Activated CD4-positive, alpha-beta T cell treated with anti-CD3 and anti-CD28 coated beads, Interleukin-2, amount 50 U/mL, for 16 hours (primary cell): ENCODE results near the gene HHAT.
A peak's percentile ranks its signal among the peaks of the same experiment; 100 is the strongest.

Experiments
- DNase-seq: peaks from one replicate; pipeline ENCODE4 v3.0.0-alpha.2; 2020

The HHAT gene

DNA sequence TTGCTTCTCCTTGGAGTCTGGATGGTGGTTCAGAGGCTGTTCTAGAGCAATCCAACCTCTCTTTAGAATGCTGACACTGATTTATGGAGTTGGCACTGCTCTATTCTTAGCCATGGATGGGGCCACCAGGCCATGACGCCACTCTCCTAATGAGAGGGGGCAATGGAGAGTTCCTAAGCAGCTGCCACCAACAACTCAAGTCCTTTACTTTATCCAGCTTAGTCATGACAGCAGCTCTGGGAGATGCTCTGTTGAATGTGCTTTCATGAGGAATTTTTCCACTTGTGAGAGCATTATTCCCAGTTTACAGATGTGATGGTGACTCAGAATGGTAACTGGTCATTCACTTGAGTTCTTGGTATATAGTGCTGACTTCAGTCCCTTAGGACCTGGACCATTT, 366.3 kb downstream of the HHAT start:
- no peak for DNase-seq

DNA sequence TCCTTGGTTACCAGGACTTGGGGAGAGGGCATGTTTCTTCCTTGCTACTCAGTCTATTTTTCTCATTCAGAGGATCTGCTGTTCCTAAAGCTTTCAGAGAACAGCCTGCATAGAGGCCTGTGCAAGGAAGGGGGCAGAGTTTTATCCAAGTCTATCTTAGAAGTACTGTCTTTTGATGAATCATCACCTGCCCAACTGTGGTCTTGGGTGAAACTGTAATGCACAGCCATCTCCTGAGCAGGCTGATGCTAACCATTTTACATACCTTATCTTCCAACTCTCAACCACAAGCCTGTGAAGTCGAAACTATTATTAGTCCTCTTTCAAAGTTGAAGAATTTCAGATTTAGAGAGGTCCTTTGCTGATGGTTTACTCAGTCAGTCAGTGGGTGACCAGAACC, 368.0 kb downstream of the HHAT start:
- DNase-seq, result peak; percentile 72

DNA sequence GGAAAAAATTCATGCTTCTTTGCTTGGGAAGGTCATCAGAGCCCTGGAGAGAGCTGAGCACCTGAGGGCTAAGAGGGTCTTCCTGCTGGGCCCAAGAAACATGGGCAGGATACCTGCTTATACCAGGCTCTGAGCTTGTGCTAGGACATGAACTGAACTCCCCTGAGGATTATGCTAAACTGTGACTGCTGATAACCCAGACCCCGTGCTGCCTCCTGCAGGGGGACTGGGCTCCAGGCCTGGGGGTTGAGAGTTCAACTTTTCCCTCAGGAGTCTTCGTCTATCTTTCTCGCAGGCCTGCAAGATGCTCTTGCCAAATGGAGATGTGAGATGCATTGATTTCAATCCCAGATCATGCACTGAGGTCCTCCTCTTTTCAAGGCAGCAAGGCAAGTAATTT, 368.5 kb downstream of the HHAT start:
- DNase-seq, result no peak

DNA sequence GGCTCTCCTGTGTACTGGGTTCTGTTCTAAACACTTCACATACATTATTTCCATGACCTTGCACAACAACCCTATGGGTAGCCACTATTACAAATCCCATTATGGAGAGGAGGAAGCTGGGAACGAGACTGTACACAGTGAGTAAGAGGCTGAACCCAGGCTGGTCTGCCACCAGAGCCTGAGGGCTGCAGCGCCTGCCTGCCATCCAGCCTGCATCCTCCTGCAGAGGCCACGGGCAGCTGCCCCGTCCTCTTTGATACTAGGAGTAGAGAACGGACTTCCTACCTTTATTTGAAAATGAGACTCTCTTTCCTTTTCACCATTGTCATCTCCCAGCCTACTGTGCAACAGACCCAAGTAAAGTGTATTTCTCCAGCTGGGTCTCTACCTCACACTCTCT, 370.0 kb downstream of the HHAT start:
- DNase-seq, result no peak

DNA sequence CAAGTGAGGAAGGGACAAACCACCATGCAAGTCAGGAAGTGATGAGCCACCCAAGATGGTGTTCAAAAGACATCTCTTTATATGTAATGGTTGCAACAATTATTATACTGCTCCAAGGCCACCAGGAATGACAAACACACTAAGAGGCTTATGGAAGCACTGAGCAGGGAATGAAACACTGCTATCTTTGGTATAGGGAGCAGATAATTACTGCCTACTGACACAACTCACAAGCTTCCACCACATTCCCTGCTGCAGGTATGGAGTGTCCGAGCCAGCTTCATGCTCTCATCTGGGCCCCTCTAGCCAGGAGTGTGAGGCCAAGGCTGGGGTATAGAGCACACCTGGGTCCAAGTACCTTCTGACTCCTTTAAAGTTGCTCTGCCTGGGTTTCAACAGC, 371.4 kb downstream of the HHAT start:
- DNase-seq, result no peak

DNA sequence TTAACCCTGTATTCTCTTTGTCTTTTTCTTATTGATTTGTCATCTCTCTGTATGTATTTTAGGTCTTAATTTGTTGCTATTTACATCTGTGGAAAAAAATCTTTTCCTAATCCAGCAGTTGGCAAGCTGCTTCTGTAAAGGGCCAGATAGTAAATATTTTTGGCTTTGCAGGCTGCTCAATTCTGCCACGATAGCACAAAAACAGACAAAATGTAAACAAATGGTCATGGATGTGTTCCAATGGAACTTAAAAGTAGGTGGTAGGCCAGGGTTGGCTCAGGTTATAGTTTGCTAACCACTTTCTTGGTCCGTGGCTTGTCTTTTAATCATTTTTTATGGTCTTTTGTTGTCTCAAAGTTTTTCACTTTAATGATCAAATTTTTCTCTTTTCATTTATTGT, 371.8 kb downstream of the HHAT start:
- DNase-seq, result no peak

DNA sequence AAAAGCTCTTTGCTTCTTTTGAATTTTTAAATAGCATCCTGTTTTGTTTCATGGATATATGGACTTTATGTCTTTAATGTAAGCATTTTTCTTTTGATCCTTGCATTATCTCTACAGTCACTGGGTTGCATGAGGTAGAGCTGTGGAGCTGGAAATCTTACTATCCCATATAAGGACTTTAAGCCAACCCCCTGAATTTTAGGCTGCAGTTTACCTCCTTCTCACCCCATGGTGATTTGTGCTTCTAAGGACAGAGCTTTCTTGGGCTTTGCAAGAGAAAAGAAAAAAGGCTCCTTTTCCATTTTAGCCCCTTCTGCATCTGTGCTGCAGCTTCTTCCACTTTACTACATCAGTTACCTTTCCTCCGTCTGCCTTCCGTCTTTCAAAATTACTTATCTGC, 373.8 kb downstream of the HHAT start:
- DNase-seq, result no peak

DNA sequence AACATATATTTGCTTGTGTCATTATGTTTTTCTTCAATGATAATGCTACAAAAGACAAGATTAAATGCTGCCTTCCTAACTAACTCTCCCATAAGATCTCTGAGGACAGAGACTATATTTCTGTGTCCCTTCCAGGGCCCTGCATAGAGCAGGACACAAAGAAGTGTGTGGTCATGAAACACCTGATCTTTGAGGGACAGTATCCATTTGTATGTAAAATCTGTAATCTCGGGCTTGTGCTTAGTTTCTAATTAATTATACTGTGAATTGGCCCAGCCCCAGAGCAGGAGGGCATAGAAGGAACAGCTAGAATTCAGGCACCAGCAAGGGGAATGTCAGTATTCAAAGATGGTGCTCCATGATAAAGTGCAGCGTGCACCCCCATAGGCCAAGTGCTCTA, 374.9 kb downstream of the HHAT start:
- DNase-seq, result no peak

DNA sequence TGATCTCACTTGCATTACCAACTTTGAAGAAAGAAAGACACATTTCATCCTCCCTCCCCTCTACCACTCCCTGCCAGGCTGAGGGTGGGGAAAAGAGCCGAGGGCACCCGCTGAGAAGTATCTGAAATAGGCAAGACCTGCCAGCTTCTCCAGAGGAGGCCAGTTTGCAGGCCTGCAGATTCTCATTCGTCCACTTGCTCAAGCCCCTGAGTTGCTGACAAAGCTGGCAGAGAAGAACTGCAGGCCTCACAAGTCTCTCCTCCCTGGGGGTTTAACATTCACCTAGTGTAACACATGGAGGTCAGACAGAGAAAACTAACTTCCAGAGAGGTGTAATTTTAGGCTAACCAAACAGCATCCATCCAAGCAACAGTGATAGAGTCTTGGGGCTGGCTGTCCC, 376.4 kb downstream of the HHAT start:
- no peak for DNase-seq

DNA sequence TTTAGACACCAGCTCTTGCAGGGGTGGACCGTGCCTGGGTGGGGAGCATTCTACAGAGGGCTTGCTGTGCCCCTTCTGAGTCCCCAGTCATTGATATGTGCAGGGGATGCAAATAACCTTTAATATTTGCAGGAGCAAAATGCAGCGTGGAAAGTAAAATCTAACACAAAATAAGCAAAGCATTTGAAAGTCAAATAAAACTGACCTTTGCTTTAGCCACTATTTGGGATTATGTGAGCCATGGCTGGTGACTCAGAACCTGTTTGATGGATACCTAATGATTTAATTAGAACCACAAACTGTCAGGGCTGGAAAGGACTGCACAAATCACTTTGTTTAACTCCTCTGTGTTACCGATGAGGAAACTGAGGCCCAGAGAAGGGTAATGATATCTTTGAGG, 377.5 kb downstream of the HHAT start:
- no peak for DNase-seq

DNA sequence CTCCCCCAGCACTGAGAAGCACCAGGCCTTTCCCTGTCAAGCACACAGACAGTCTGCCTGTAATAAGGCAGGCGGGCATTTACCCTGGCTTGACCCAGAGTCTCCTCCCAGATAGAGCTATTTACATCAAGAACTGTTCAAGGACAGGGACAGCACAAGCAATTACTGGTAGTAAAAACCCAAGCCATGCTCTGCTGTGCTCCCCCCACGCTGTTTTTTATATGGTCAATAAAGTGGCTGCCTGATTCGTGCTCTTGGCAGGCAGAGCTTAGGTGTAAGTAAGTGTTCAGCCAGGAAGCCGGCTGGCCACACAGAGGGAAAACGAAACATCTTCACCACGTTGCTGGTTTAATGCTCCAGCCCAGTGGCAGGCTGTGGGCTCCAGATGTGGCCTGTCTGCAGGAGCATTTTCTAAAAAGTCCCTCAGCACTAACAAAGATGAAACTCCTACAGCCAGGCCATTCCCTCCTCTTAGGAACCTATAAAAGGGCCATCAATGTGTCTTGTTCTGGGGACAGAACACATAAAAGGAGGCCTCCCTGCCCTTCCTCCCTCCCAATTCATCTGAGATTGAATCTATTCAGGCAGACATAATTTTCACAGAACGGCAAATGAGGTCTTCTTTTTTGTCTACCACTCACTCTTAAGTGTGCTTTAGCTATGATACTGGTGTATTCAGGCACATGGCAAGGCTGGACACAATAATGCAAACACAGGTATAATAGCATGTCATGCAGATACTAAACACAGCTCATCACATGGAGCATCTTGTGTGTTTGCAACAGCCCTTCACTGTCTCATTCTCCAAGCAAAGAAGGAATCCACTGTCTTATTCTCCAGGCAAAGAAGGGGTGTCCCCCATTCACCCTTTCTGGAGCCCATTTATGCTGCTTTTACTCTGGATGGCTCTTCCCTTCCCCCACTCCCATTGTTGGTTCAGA, 378.9 kb downstream of the HHAT start:
- DNase-seq, result no peak

DNA sequence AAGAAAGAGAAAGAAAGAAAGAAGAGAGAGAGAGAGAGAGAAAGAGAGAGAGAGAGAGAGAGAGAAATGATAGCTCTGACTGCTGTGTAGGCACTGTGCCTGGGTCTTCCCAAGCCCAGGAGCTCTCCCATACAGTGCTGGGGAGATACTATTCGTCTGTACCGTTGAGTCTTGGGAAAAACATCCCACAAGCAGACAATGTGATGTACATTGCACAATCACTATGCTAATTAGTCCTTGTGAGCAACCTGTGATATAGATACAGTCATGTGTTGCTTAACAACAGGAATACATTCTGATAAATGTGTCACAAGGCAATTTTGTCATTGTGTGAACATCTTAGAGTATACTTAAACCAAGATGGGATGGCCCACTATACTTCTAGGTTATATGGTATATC, 381.0 kb downstream of the HHAT start:
- no peak for DNase-seq

DNA sequence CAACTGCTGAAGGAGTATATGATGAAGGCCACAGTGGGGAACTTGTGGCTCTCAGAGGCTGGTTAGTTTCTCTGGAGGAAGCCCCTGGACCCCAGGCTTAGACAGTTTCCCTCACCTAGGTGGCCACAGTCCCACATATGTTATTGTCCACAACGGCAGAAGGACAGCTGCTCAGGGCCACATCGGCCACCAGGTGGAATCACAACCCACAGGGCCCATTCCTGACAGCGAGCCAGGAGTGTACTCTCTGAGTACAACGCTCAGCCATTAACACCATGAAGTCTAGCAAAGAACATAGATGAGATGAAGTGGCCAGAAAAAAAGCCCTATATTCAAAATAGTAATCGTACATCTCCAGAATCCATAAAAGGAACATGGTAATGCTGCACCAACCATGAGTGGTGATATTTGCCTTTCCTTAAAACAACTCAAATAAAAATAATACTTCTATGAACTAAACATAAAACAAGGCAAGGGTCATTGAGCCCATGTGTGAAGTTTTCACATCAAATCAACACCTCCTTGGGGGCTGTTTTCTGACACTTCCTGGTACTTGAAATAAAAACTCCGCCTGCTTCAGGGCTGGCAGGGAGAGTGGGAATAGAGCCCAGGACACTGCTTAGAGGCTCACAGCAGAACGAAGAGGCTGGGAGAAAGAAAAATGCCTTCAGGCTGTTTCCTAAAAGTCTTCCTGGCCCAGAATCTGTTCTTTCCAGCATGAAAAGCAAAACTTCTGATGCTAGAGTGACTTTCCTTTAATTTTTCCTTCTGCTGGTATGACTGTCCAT, 383.3 kb downstream of the HHAT start:
- DNase-seq, result no peak

DNA sequence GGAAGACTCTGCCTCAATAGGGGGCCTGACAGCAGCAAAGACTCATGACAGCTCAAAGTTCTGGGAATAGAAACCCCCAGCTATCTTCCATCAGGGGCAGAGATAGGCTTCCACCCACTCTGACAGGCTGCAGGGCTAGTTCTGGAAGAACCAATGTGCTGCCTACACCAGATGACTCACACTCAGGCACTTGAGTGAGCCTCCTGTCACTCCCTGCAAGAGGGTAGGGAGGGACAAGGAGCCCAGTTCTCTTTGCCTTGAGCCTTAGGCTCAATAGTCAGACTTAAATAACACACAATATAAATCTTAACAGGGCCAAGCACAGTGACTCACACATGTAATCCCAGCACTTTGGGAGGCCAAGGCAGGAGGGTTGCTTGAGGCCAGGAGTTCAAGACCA, 386.4 kb downstream of the HHAT start:
- no peak for DNase-seq

DNA sequence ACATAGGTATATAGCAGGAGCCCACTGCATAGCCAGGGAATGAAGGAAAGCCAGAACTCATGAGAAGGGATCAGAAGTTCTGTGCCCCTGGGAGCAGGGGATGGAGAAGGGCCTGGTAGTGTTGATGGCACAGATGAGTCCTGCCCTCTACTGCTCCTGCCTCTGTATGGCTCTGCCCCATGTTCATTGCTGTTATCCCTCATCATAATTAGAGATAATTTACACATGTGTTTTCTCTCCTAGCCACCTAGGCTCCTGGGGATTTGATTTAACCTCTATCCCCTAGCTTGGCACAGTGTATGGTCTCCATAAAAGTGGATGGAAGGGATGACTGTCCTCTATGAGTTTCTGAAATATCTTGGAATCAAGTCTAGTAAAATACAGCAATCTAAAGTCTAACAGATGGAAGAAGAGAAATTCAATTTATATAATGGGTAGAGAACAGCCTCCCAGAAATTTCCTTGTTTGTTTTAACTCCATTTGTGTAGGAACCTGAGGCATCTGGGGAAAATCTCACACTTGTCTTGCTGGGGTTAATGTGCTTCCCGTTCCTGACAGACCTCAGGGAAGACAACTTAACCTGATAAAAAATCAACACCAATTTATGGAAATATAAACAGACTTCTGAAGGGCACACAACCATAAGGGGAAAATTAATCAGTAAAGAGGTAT, 393.8 kb downstream of the HHAT start:
- DNase-seq, result no peak

DNA sequence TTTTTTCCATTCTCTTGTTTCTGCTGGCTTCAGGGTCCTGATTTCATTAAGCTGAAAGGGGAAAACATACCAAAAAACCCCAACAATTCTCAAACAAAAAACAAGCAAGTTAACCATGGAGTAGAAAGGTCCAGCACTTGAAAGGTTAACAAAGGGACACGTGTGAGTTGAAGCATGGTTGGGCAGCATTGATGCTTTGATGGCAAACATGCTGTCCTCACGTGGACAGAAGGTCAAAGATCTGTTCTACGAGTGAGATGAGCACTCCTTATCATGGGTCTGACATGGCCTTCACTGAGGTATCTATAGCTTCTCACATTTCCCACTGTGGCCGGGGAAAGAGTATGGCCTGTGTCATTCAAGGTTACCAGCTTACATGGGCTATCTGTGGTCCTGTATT, 394.9 kb downstream of the HHAT start:
- no peak for DNase-seq

DNA sequence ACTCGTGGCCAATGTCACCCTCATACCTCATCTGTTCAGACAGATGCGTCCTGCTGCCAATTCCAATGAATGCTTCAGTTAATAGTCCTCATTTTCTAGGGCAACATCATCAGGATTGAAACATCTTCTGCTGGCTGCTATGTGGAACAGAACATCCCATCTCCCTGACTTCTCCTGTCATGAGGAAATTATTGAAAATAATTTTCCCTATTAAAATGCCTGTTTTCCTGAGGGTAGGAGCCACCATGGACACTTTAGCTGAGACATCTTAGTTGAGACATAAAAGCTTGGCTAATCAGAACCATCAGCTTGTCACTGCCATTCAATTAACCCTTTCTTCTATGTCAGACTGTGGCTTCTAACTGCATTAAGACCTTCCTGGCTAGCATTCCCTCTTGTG, 396.1 kb downstream of the HHAT start:
- no peak for DNase-seq
